GM12891 (cell line): ENCODE results near the gene TSKS.

Experiments
- POLR2A ChIP-seq: IDR thresholded peaks from 2 replicates; pipeline ENCODE4 v1.6.1; 2011; ENCODE audit warnings: low read depth, low read length, control low read depth
- POLR2AphosphoS5 ChIP-seq: IDR thresholded peaks from 2 replicates; pipeline ENCODE4 v1.6.1; 2011; ENCODE audit warnings: low read depth, low read length, control low read depth
- TAF1 ChIP-seq: IDR thresholded peaks from 2 replicates; pipeline ENCODE4 v1.6.1; 2011; ENCODE audit warnings: low read depth, low read length, control low read depth

- TF ChIP-seq POLR2A = no peak
- TF ChIP-seq POLR2AphosphoS5 = no peak
- TF ChIP-seq TAF1 = no peak
Measured at GRCh38 chr19:49761249-49761624, 1.9 kb downstream of the TSKS start.
